Thoracic aorta (tissue), 2 donors: Measurements from ENCODE around the gene SMAD6. TPM values are rescaled to one million over a fixed set of nuclear protein-coding genes. Genes with fewer than 3 reads are reported as not detected.
"Not testable (repeated sequence)": the region's sequence is repeated elsewhere in the genome, so short reads cannot be mapped to it uniquely, and the experiment has no call there.

Experiments
- ATAC-seq: fragments of 150-250 bp; one replicate; pipeline ENCODE4 v1.8.0; 2017; ENCODE audit warnings: low read depth; ENCODE audit not compliant: insufficient number of reproducible peaks, low FRiP score
- DNase-seq: peaks from one replicate; pipeline ENCODE4 v3.0.0-alpha.2; 2020; ENCODE audit warnings: low spot score
- H3K27ac ChIP-seq, 2 donors: fragments of 200-600 bp; sonication (generic); 1 replicate in 1 of 2; 2 replicates in 1 of 2; pipeline ENCODE4 v1.5.1; 2016; ENCODE audit warnings: mild to moderate bottlenecking in 2 of 2, moderate library complexity in 2 of 2
- H3K27me3 ChIP-seq: fragments of 200-600 bp; sonication (generic); replicated peaks from 2 replicates; pipeline ENCODE4 v1.6.0; 2016; ENCODE audit warnings: mild to moderate bottlenecking; ENCODE audit not compliant: insufficient read depth
- H3K36me3 ChIP-seq: fragments of 200-600 bp; sonication (generic); one replicate; pipeline ENCODE4 v1.5.1; 2016
- H3K4me1 ChIP-seq, 2 donors: fragments of 200-600 bp; sonication (generic); 1 replicate in 1 of 2; 2 replicates in 1 of 2; pipeline versions ENCODE4 v1.5.1 to v1.6.0; 2016; ENCODE audit warnings: low read depth in 2 of 2, mild to moderate bottlenecking in 1 of 2; ENCODE audit not compliant: control insufficient read depth in 1 of 2
- H3K4me3 ChIP-seq: fragments of 200-600 bp; sonication (generic); 2 replicates; pipeline ENCODE4 v1.5.1; 2016; ENCODE audit warnings: mild to moderate bottlenecking
- H3K9me3 ChIP-seq: fragments of 200-600 bp; sonication (generic); 2 replicates; pipeline ENCODE4 v1.5.1; 2016
- total RNA-seq, 2 donors: library from RNA; depleted of rRNA; stranded (reverse); fragments of >200 nt; gene quantifications; one replicate each; pipeline versions ENCODE4 v1.1.0 to v1.2.3, GENCODE V29; 2016
- TF ChIP-seq, protein P1 (sequence below): fragments of 200-600 bp; sonication (generic); IDR thresholded peaks from one replicate; pipeline ENCODE4 v1.5.1; 2019; ENCODE audit warnings: antibody characterized with exemption

Gene SMAD6
- total RNA-seq, 2 donors from 2014 or later = 73.3 to 113 TPM

DNA sequence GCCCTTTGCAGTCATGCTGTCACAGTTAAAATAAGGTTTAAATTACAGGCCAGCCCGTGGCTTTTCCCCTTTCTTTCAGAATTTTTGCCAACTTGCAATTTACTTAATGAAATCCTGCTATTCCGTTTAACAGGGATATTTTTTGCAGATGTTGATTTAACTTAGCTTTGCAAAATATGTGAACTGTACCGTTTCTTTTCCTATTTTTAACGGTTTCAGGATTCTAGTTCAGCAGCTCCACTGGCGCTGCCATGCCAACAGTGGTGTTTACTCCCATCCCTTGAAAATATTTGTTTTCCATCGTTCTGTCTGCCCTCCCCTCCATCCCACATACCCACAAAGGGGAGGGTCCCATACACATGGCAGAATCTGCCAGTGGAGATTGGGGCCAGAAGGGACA lies 54.3 kb downstream of the SMAD6 start:
- no peak for DNase-seq

DNA sequence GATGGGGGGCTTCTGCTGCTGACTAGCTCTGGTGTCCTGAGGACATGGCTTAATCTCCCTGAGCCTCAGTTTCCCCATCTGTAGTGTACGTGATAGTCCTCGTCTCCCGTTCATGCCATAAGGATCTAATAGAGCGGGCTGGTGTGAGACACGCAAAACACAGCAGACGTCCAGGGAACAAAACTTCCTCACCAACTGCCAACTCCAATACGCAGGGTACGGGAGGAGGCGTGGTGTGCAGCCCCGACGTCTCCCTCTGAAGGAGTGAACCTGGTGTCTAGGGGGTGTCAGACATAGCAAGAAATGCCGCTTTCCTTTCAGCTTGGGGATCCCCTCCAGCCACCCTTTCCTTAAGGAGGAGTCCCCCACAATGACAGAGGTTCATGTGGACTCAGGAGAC lies 55.0 kb downstream of the SMAD6 start:
- Histone ChIP-seq H3K4me1 (peaks cover 41 to 88% of the 10 kb centered on the region in 2 donors), H3K36me3 (no peaks in the 10 kb centered on the region), H3K9me3 (peaks cover 3% of the 10 kb centered on the region), H3K27me3 (no peaks in the 10 kb centered on the region), H3K27ac (peak overlapping the region; percentile 44 to 59), H3K4me3 (no peak overlapping the region)
- DNase-seq = no peak
- TF ChIP-seq, protein P1, sequence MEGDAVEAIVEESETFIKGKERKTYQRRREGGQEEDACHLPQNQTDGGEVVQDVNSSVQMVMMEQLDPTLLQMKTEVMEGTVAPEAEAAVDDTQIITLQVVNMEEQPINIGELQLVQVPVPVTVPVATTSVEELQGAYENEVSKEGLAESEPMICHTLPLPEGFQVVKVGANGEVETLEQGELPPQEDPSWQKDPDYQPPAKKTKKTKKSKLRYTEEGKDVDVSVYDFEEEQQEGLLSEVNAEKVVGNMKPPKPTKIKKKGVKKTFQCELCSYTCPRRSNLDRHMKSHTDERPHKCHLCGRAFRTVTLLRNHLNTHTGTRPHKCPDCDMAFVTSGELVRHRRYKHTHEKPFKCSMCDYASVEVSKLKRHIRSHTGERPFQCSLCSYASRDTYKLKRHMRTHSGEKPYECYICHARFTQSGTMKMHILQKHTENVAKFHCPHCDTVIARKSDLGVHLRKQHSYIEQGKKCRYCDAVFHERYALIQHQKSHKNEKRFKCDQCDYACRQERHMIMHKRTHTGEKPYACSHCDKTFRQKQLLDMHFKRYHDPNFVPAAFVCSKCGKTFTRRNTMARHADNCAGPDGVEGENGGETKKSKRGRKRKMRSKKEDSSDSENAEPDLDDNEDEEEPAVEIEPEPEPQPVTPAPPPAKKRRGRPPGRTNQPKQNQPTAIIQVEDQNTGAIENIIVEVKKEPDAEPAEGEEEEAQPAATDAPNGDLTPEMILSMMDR = no peak
- ATAC-seq = no peak

More for the DNA sequence above, 54.3 kb downstream of the SMAD6 start:
- TF ChIP-seq, protein P1 = no peak
- peaks cover 3% of the 10 kb centered on the region for H3K9me3 ChIP-seq
- no peaks in the 10 kb centered on the region for H3K36me3 ChIP-seq
- ATAC-seq = no peak
- H3K27me3 ChIP-seq = no peaks in the 10 kb centered on the region
- peak overlapping the region; percentile 44 to 59 for H3K27ac ChIP-seq
- H3K4me3 ChIP-seq = no peak overlapping the region
- H3K4me1 ChIP-seq = peaks cover 35 to 85% of the 10 kb centered on the region in 2 donors

DNA sequence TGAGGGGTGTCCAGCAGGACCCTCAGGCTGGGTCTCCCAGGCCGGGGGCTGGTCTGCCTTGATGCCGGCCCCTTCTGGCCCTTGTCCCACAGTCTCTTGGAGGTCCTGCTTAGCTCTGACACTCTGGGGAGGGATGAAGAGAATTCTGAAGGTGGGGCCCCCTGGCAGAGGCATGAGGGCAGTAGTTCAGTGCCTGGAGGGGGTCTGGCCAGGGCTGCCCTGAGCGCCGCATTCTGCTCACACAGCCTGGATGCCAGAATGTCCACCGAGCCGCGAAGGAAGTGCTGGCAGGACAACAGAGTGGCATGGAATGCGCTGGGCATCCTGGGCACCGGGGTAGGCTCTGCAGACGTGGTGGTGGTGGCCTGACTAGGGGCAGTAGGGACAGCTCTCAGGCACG lies 55.5 kb downstream of the SMAD6 start:
- peak overlapping the region; percentile 44 to 59 for H3K27ac ChIP-seq
- H3K27me3 ChIP-seq = no peaks in the 10 kb centered on the region
- no peaks in the 10 kb centered on the region for H3K36me3 ChIP-seq
- peaks cover 3% of the 10 kb centered on the region for H3K9me3 ChIP-seq
- H3K4me1 ChIP-seq = peaks cover 46 to 92% of the 10 kb centered on the region in 2 donors
- TF ChIP-seq, protein P1 = no peak
- no peak overlapping the region for H3K4me3 ChIP-seq
- no peak for ATAC-seq
- DNase-seq = no peak

DNA sequence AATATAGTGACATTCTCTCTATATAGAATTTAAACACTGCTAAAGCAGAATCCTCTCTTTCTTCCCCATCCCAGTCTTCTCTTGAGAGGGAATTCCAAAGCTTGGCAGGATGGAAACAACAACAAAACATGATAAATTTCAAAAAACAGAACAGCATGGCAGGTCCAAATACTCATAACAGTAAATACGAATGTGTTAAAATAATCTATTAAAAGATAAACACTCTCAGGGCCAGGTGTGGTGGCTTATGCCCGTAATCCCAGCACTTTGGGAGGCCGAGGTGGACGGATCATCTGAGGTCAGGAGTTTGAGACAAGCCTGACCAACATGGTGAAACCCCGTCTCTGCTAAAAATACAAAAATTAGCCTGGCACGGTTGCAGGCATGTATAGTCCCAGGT lies 56.2 kb downstream of the SMAD6 start:
- not testable (repeated sequence) for ATAC-seq, H3K36me3 ChIP-seq
- H3K27ac ChIP-seq = peak overlapping the region; percentile 44 to 59

DNA sequence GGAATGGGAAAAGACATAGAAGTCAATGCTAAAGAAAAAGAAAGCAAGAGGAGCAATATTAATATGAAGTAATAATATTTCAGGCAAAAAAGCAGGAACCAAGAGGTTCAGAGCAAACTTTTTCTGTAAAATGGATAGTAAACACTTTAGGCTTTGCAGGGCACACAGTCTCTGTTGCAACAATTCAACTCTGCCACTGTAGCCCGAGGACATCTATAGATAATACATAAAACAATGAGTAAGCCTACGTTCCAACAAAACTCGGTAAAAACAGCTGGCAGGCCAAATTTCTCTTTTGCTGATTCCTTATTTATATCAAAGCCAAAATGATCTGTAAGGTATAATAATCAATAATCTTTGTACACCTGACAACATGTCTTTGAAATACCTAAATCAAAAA lies 56.8 kb downstream of the SMAD6 start:
- TF ChIP-seq, protein P1 = no peak
- ATAC-seq (no peak), DNase-seq (no peak)
- Histone ChIP-seq H3K4me3 (no peak overlapping the region), H3K27me3 (no peaks in the 10 kb centered on the region), H3K9me3 (peaks cover 3% of the 10 kb centered on the region), H3K27ac (peak overlapping the region; percentile 44 to 59), H3K4me1 (peaks cover 52 to 95% of the 10 kb centered on the region in 2 donors), H3K36me3 (no peaks in the 10 kb centered on the region)

More for the DNA sequence above, 56.2 kb downstream of the SMAD6 start:
- not testable (repeated sequence) for H3K27me3 ChIP-seq, H3K9me3 ChIP-seq, DNase-seq, H3K4me3 ChIP-seq
- peaks cover 51 to 95% of the 10 kb centered on the region in 2 donors for H3K4me1 ChIP-seq
